DMS79 treated with DMSO at 0.1 percent for 48 hours (cell line): ENCODE results near the gene TFDP1.

ENCODE experiments used
- DNase-seq: peaks from one replicate; lab custom pipeline; 2025; lab: John Stamatoyannopoulos, UW

The TFDP1 gene

GRCh38 chr13:113584205-113584869 lies at the start of gene TFDP1:
TSS of gene TFDP1 (plus strand) at chr13:113584753. CDS start at chr13:113585838, 1,085 bp downstream.
- DNase-seq = peak; percentile 93

- DNase-seq = no peak
Observed at GRCh38 chr13:113535381-113535781, 49.2 kb upstream of the TFDP1 start.

GRCh38 chr13:113536461-113537110 lies 48.0 kb upstream of the TFDP1 start:
- no peak for DNase-seq

GRCh38 chr13:113537205-113537604 lies 47.3 kb upstream of the TFDP1 start:
- DNase-seq = no peak

GRCh38 chr13:113537909-113538688 lies 46.5 kb upstream of the TFDP1 start:
- no peak for DNase-seq

- no peak for DNase-seq
Observed at GRCh38 chr13:113538689-113539058, 45.9 kb upstream of the TFDP1 start.

- DNase-seq = no peak
Observed at GRCh38 chr13:113539176-113539575, 45.4 kb upstream of the TFDP1 start.

- no peak for DNase-seq
Observed at GRCh38 chr13:113539822-113540221, 44.7 kb upstream of the TFDP1 start.

GRCh38 chr13:113540523-113540922 lies 44.0 kb upstream of the TFDP1 start:
- no peak for DNase-seq

- DNase-seq = no peak
Observed at GRCh38 chr13:113542751-113543424, 41.7 kb upstream of the TFDP1 start.

- no peak for DNase-seq
Observed at GRCh38 chr13:113544071-113544891, 40.3 kb upstream of the TFDP1 start.

GRCh38 chr13:113544896-113545295 lies 39.7 kb upstream of the TFDP1 start:
- DNase-seq = no peak

- DNase-seq = no peak
Observed at GRCh38 chr13:113545455-113545930, 39.1 kb upstream of the TFDP1 start.

- no peak for DNase-seq
Observed at GRCh38 chr13:113545931-113546516, 38.5 kb upstream of the TFDP1 start.

- no peak for DNase-seq
Observed at GRCh38 chr13:113546571-113547237, 37.8 kb upstream of the TFDP1 start.

- DNase-seq = peak; percentile 42
Observed at GRCh38 chr13:113547238-113547971, 37.1 kb upstream of the TFDP1 start.

GRCh38 chr13:113548171-113548641 lies 36.3 kb upstream of the TFDP1 start:
- DNase-seq = peak; percentile 92

- DNase-seq = peak; percentile 68
Observed at GRCh38 chr13:113548778-113549621, 35.6 kb upstream of the TFDP1 start.

- no peak for DNase-seq
Observed at GRCh38 chr13:113550453-113550852, 34.1 kb upstream of the TFDP1 start.
